Endothelial cell of umbilical vein (primary cell): ENCODE data around the gene SEMA4F.

Source experiments
- CTCF ChIP-seq, 2 donors: IDR thresholded peaks; 1 replicate in 1 of 2; 2 replicates in 1 of 2; pipeline ENCODE4 v1.5.1; 2011; ENCODE audit warnings: low read length in 2 of 2, mild to moderate bottlenecking in 2 of 2, moderate library complexity in 2 of 2, control low read depth in 1 of 2, inconsistent platforms in 1 of 2, low read depth in 1 of 2; ENCODE audit not compliant: insufficient read depth in 1 of 2; ENCODE audit errors: extremely low read depth in 1 of 2
- EZH2 ChIP-seq: IDR thresholded peaks from 2 replicates; pipeline ENCODE4 v1.6.1; 2012; ENCODE audit warnings: borderline replicate concordance, low read depth, mild to moderate bottlenecking, moderate library complexity, low read length, inconsistent platforms; ENCODE audit not compliant: severe bottlenecking
- FOS ChIP-seq: IDR thresholded peaks from 2 replicates; pipeline ENCODE4 v1.6.1; 2011; ENCODE audit warnings: mild to moderate bottlenecking, low read length, moderate library complexity, borderline replicate concordance; ENCODE audit not compliant: insufficient read depth
- GATA2 ChIP-seq: IDR thresholded peaks from 2 replicates; pipeline ENCODE4 v1.7.0; 2011; ENCODE audit warnings: low read depth, mild to moderate bottlenecking, moderate library complexity, mixed read lengths, low read length; ENCODE audit not compliant: insufficient read length, insufficient read depth
- JUN ChIP-seq: IDR thresholded peaks from 2 replicates; pipeline ENCODE4 v1.6.1; 2011; ENCODE audit warnings: borderline replicate concordance, low read depth; ENCODE audit not compliant: insufficient read length, insufficient read depth
- MAX ChIP-seq: IDR thresholded peaks from 2 replicates; pipeline ENCODE4 v1.6.1; 2011; ENCODE audit not compliant: insufficient read depth, insufficient read length
- MYC ChIP-seq: IDR thresholded peaks from one replicate; pipeline ENCODE4 v1.6.1; 2011; ENCODE audit warnings: mild to moderate bottlenecking, low read depth, low read length
- POLR2A ChIP-seq: IDR thresholded peaks from 2 replicates; pipeline ENCODE4 v1.6.1; 2012; ENCODE audit warnings: low read depth, mild to moderate bottlenecking, control low read depth, low read length
- POLR2AphosphoS5 ChIP-seq: IDR thresholded peaks from 2 replicates; pipeline ENCODE4 v1.6.1; 2012; ENCODE audit warnings: low read depth, mild to moderate bottlenecking, control low read depth, low read length, moderate library complexity; ENCODE audit not compliant: insufficient read depth

GRCh38 chr2:74682501-74682900 lies 28.5 kb downstream of the SEMA4F start:
- TF ChIP-seq POLR2A (no peak), CTCF (IDR thresholded peaks at IDR 0.05; ENCODE audit: extremely low read depth in 1 of 2, insufficient read depth in 1 of 2, low read depth in 1 of 2, low read length in 2 of 2) (no peak), MAX (no peak), POLR2AphosphoS5 (no peak), EZH2 (no peak), GATA2 (no peak), MYC (no peak), FOS (no peak), JUN (no peak)
